BJ (cell line): ENCODE data around the gene SUCNR1. TPM values are rescaled to one million over a fixed set of nuclear protein-coding genes. Genes with fewer than 3 reads are reported as not detected.
"Not testable (repeated sequence)": the region's sequence is repeated elsewhere in the genome, so short reads cannot be mapped to it uniquely, and the experiment has no call there.

Experiments
- CTCF ChIA-PET: fragments of 350-600 bp; formaldehyde crosslinking; extraction: SDS; loops from one replicate; lab custom pipeline; 2021; ENCODE audit warnings: antibody characterized with exemption, inconsistent platforms; lab: Yijun Ruan, JAX
- POLR2A ChIA-PET: fragments of 300-600 bp; sonication (Branson Sonifier 250); formaldehyde crosslinking; extraction: SDS; loops from one replicate; lab custom pipeline; 2021; ENCODE audit warnings: antibody characterized with exemption; lab: Charles Lee
- DNase-seq: peaks from one replicate; pipeline ENCODE4 v3.0.0-alpha.2; 2011; ENCODE audit warnings: low read depth
- H3K27me3 ChIP-seq: 2 replicates; pipeline ENCODE4 v1.6.0; 2011; ENCODE audit warnings: low read length; ENCODE audit not compliant: control insufficient read depth, insufficient read depth
- H3K36me3 ChIP-seq: 2 replicates; pipeline ENCODE4 v1.5.1; 2011; ENCODE audit warnings: low read length; ENCODE audit not compliant: control insufficient read depth, insufficient read depth
- H3K4me3 ChIP-seq: 2 replicates; pipeline ENCODE4 v1.5.1; 2011; ENCODE audit warnings: low read depth, mild to moderate bottlenecking, control low read depth, low read length
- CTCF ChIP-seq: IDR thresholded peaks from 2 replicates; pipeline ENCODE4 v1.5.1; 2011; ENCODE audit warnings: low read depth, mild to moderate bottlenecking, control low read depth, inconsistent platforms, low read length, moderate library complexity; ENCODE audit not compliant: insufficient read depth
- polyA plus RNA-seq: library from polyadenylated mRNA; depleted of rRNA; stranded (reverse); fragments of >200 nt; gene quantifications from 2 replicates; pipeline ENCODE4 v1.2.3, GENCODE V29; 2011

The SUCNR1 gene
- polyA plus RNA-seq, 1 experiment = not detected

GRCh38 chr3:151871639-151872468 is 1.6 kb upstream of the SUCNR1 start:
- Histone ChIP-seq H3K4me3 (no peak overlapping the region), H3K36me3 (no peaks in the 10 kb centered on the region), H3K27me3 (no peaks in the 10 kb centered on the region)
- DNase-seq = no peak
- TF ChIP-seq CTCF = no peak
- CTCF ChIA-PET = no interaction called here
- POLR2A ChIA-PET = no interaction called here

- H3K27me3 ChIP-seq, H3K36me3 ChIP-seq, DNase-seq, POLR2A ChIA-PET, H3K4me3 ChIP-seq: not testable (repeated sequence)
- CTCF ChIA-PET = interaction anchor here (0.6 kb wide), 1 partner anchor 395 kb away, joined by 3 read pairs; no protein-coding TSS in a partner anchor
Observed at GRCh38 chr3:151874079-151874478, 636 bp downstream of the SUCNR1 start.

GRCh38 chr3:151875759-151876158 is 2.3 kb downstream of the SUCNR1 start:
- CTCF ChIA-PET = interaction anchor here (0.8 kb wide), 1 partner anchor 11 kb away, joined by 5 read pairs; no protein-coding TSS in a partner anchor
- POLR2A ChIA-PET = no interaction called here
- H3K27me3 ChIP-seq = no peaks in the 10 kb centered on the region
- DNase-seq = no peak
- no peak overlapping the region for H3K4me3 ChIP-seq
- TF ChIP-seq CTCF = no peak
- no peaks in the 10 kb centered on the region for H3K36me3 ChIP-seq

GRCh38 chr3:151877269-151877668 is 3.8 kb downstream of the SUCNR1 start:
- Histone ChIP-seq H3K4me3 (no peak overlapping the region), H3K36me3 (no peaks in the 10 kb centered on the region), H3K27me3 (no peaks in the 10 kb centered on the region)
- DNase-seq = no peak
- POLR2A ChIA-PET = no interaction called here
- CTCF ChIA-PET = no interaction called here
- no peak for TF ChIP-seq CTCF

- H3K4me3 ChIP-seq = no peak overlapping the region
- ChIA-PET CTCF (no interaction called here), POLR2A (no interaction called here)
- no peak for TF ChIP-seq CTCF
- no peak for DNase-seq
- no peaks in the 10 kb centered on the region for H3K27me3 ChIP-seq
- no peaks in the 10 kb centered on the region for H3K36me3 ChIP-seq
Observed at GRCh38 chr3:151878465-151878864, 5.0 kb downstream of the SUCNR1 start.

GRCh38 chr3:151879037-151879436 is 5.6 kb downstream of the SUCNR1 start:
- no peak for TF ChIP-seq CTCF
- no peak overlapping the region for H3K4me3 ChIP-seq
- no peaks in the 10 kb centered on the region for H3K27me3 ChIP-seq
- POLR2A ChIA-PET = no interaction called here
- no peak for DNase-seq
- H3K36me3 ChIP-seq = no peaks in the 10 kb centered on the region
- CTCF ChIA-PET = no interaction called here
